ENCODE results near the gene MGAT4C.

Gene MGAT4C

DNA sequence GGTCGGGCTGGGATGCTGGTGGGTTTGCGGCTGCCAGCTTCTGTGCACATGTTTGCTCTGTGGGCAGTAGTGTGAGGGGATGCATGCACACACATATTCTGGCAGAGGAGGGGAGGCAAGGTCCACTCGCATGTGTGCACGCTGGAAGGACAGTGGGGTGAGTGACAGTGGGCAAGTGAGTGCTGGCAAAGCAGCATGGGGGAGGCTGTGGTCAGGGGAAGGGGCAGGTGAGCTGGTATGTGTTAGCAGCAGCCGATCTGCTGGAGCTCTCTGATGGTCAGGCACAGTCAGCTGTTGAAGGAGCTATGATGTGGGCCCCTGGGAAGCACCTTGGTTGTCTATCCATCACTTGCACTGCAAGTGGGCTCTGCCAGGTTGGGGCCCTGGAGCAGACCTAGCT, 211.8 kb downstream of the MGAT4C start:
- DNase-seq (ENCODE audit: low read depth) = no peak
- in situ Hi-C loops (cut with HindIII; ENCODE audit: low sequenced_read_pairs) = no loop called here
- no peak overlapping the region for H3K4me3 ChIP-seq (ENCODE audit: low read depth, low read length)
- TF ChIP-seq, protein P1, sequence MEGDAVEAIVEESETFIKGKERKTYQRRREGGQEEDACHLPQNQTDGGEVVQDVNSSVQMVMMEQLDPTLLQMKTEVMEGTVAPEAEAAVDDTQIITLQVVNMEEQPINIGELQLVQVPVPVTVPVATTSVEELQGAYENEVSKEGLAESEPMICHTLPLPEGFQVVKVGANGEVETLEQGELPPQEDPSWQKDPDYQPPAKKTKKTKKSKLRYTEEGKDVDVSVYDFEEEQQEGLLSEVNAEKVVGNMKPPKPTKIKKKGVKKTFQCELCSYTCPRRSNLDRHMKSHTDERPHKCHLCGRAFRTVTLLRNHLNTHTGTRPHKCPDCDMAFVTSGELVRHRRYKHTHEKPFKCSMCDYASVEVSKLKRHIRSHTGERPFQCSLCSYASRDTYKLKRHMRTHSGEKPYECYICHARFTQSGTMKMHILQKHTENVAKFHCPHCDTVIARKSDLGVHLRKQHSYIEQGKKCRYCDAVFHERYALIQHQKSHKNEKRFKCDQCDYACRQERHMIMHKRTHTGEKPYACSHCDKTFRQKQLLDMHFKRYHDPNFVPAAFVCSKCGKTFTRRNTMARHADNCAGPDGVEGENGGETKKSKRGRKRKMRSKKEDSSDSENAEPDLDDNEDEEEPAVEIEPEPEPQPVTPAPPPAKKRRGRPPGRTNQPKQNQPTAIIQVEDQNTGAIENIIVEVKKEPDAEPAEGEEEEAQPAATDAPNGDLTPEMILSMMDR (IDR thresholded peaks at IDR 0.05; ENCODE audit: low read depth, low read length, missing control alignments) = no peak

DNA sequence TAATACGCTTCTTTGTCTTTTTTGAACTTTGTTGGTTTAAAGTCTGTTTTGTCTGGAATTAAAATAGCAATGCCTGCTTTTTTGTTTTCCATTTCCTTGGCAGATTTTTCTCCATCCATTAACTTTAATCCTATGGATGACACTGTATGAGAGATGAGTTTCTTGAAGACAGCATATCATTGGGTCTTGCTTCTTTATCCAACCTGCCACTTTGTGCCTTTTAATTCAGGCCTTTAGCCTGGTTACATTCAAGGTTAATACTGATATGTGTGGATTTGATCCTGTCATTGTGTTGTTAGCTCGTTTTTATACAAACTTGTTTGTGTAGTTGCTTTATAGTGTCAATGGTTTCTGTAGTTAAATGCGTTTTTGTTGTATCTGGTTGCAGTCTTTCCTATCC, 214.1 kb downstream of the MGAT4C start:
- no peak overlapping the region for H3K4me3 ChIP-seq (ENCODE audit: low read depth, low read length)
- TF ChIP-seq, protein P1 (IDR thresholded peaks at IDR 0.05; ENCODE audit: low read depth, low read length, missing control alignments) = no peak
- DNase-seq (ENCODE audit: low read depth) = no peak
- in situ Hi-C loops (cut with HindIII; ENCODE audit: low sequenced_read_pairs) = no loop called here

DNA sequence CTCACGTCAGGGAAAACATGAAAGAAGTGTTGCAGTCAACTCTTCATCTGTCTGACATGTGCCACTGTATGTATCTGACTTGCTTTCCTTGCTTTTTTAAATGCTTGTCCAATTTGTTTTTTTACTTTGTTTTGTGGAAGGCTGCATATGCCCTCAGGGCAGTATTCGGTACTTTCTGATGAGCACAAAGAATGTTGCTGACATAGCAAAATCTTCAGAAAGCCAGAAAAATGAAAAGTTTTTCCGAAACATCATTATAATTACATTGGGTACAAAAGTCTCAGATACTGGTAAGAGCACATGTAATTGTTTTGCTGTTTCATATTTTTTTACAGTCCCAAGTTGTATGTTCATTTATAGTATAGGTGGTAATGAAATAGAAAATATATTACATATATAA, 237.8 kb downstream of the MGAT4C start:
- H3K4me3 ChIP-seq (ENCODE audit: low read depth, low read length) = no peak overlapping the region
- TF ChIP-seq, protein P1 (IDR thresholded peaks at IDR 0.05; ENCODE audit: low read depth, low read length, missing control alignments) = no peak
- no peak for DNase-seq (ENCODE audit: low read depth)
- in situ Hi-C loops (cut with HindIII; ENCODE audit: low sequenced_read_pairs) = no loop called here

DNA sequence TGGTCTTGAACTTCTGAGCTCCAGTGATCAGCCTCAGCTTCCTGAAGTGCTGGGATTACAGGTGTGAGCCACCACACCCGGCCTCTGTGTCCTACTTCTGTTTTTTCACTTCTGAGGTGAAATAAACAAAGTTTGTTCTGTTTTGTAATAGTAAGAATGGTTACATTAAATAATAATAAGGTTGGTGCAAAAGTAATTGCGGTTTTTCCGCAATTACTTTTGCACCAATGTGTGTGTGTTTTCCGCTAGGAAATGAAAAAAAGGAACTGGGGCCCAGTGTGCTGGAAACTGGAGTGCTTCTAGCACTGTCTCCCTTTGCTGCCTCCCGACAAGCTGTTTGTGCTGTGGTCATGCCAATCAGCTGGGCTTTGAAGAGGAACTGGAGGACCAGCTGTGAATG, 241.2 kb downstream of the MGAT4C start:
- no peak overlapping the region for H3K4me3 ChIP-seq (ENCODE audit: low read depth, low read length)
- in situ Hi-C loops (cut with HindIII; ENCODE audit: low sequenced_read_pairs) = no loop called here
- no peak for DNase-seq (ENCODE audit: low read depth)
- TF ChIP-seq, protein P1 (IDR thresholded peaks at IDR 0.05; ENCODE audit: low read depth, low read length, missing control alignments) = no peak

DNA sequence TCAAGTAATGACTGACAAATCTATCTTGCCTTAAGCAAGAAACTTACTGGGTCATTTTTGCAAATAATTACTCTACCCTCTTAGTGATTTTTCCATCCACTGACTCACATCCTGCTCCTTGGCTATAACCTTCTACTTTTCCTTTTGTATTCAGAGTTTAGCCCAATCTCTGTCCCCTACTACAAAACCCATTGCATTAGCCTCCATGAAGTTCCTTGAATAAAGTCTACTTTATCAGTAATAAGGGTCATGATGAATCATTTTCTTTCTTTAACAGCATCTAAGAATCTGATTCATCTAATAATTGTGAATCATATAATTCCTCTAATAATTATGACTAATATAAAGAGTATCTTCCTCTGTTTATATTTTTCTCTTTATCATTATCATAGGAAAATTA, 249.5 kb downstream of the MGAT4C start:
- in situ Hi-C loops (cut with HindIII; ENCODE audit: low sequenced_read_pairs) = no loop called here
- TF ChIP-seq, protein P1 (IDR thresholded peaks at IDR 0.05; ENCODE audit: low read depth, low read length, missing control alignments) = no peak
- DNase-seq (ENCODE audit: low read depth) = no peak
- no peak overlapping the region for H3K4me3 ChIP-seq (ENCODE audit: low read depth, low read length)

DNA sequence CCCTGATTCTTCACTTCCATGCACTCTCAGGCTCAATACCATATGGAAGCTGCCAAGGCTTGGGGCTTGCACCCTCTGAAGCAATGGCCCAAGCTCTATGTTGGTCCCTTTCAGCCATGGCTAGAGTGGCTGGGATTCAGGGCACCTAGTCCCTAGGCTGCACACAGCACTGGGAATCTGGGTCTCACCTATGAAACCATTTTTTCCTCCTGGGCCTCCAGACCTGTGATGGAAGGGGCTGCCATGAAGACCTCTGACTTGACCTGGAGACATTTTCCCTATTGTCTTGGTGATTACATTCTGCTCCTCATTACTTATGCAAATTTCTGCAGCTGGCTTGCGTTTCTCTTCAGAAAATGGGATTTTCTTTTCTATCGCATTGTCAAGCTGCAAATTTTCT, 258.1 kb downstream of the MGAT4C start:
- no peak overlapping the region for H3K4me3 ChIP-seq (ENCODE audit: low read depth, low read length)

More for the DNA sequence above, 258.1 kb downstream of the MGAT4C start:
- in situ Hi-C loops (cut with HindIII; ENCODE audit: low sequenced_read_pairs) = no loop called here
- DNase-seq (ENCODE audit: low read depth) = no peak
- TF ChIP-seq, protein P1 (IDR thresholded peaks at IDR 0.05; ENCODE audit: low read depth, low read length, missing control alignments) = no peak

Data from astrocyte of the cerebellum (primary cell).